H9 (cell line): ENCODE data around the gene PDXDC1. TPM values are rescaled to one million over a fixed set of nuclear protein-coding genes. Genes with fewer than 3 reads are reported as not detected.
"Not testable (repeated sequence)": the region's sequence is repeated elsewhere in the genome, so short reads cannot be mapped to it uniquely, and the experiment has no call there.

Source experiments
- DNase-seq: peaks from one replicate; pipeline ENCODE4 v3.0.0-alpha.2; 2017
- H2AFZ ChIP-seq: one replicate; pipeline ENCODE4 v1.6.1; 2013; ENCODE audit warnings: mild to moderate bottlenecking, low read length, control low read depth, moderate library complexity
- H2AK5ac ChIP-seq: 2 replicates; pipeline ENCODE4 v1.6.1; 2013; ENCODE audit warnings: low read length, control low read depth, mixed read lengths; ENCODE audit not compliant: insufficient read length
- H2BK120ac ChIP-seq: one replicate; pipeline ENCODE4 v1.6.1; 2013; ENCODE audit warnings: low read depth, mild to moderate bottlenecking, low read length, control low read depth, inconsistent platforms; ENCODE audit not compliant: poor library complexity, severe bottlenecking
- H2BK12ac ChIP-seq: 2 replicates; pipeline ENCODE4 v1.6.1; 2013; ENCODE audit warnings: low read length, control low read depth, mixed read lengths, low read depth; ENCODE audit not compliant: insufficient read length
- H2BK15ac ChIP-seq: 2 replicates; pipeline ENCODE4 v1.6.1; 2013; ENCODE audit warnings: low read depth, low read length, control low read depth
- H2BK20ac ChIP-seq: one replicate; pipeline ENCODE4 v1.6.1; 2013; ENCODE audit warnings: low read depth, mild to moderate bottlenecking, low read length, control low read depth, inconsistent platforms; ENCODE audit not compliant: poor library complexity, severe bottlenecking
- H2BK5ac ChIP-seq: 2 replicates; pipeline ENCODE4 v1.6.1; 2013; ENCODE audit warnings: low read length, control low read depth, mixed read lengths; ENCODE audit not compliant: insufficient read length
- H3K14ac ChIP-seq: 2 replicates; pipeline ENCODE4 v1.6.1; 2013; ENCODE audit warnings: low read length, control low read depth; ENCODE audit not compliant: insufficient read depth
- H3K18ac ChIP-seq: 2 replicates; pipeline ENCODE4 v1.6.1; 2013; ENCODE audit warnings: low read depth, mild to moderate bottlenecking, mixed read lengths, low read length, control low read depth; ENCODE audit not compliant: insufficient read length
- H3K23ac ChIP-seq: 2 replicates; pipeline ENCODE4 v1.6.1; 2013; ENCODE audit warnings: low read length, control low read depth, mixed read lengths, low read depth; ENCODE audit not compliant: insufficient read length
- H3K23me2 ChIP-seq: 2 replicates; pipeline ENCODE4 v1.6.1; 2013; ENCODE audit warnings: low read depth, mild to moderate bottlenecking, mixed read lengths, low read length, control low read depth; ENCODE audit not compliant: insufficient read length, poor library complexity, severe bottlenecking
- H3K27ac ChIP-seq: 2 replicates; pipeline ENCODE4 v1.5.1; 2013; ENCODE audit warnings: low read length, control low read depth, mixed read lengths, low read depth; ENCODE audit not compliant: insufficient read length
- H3K27me3 ChIP-seq: 2 replicates; pipeline ENCODE4 v1.6.1; 2013; ENCODE audit warnings: low read length, control low read depth, inconsistent platforms; ENCODE audit not compliant: insufficient read depth
- H3K4ac ChIP-seq: 2 replicates; pipeline ENCODE4 v1.6.1; 2013; ENCODE audit warnings: low read depth, mild to moderate bottlenecking, control low read depth, inconsistent platforms, low read length, moderate library complexity
- H3K4me1 ChIP-seq: 2 replicates; pipeline ENCODE4 v1.6.1; 2013; ENCODE audit warnings: low read length, control low read depth, inconsistent platforms; ENCODE audit not compliant: insufficient read depth
- H3K4me2 ChIP-seq: 2 replicates; pipeline ENCODE4 v1.6.1; 2013; ENCODE audit warnings: low read length, control low read depth, mixed read lengths; ENCODE audit not compliant: insufficient read length, insufficient read depth
- H3K56ac ChIP-seq: 2 replicates; pipeline ENCODE4 v1.6.1; 2013; ENCODE audit warnings: low read depth, mild to moderate bottlenecking, mixed read lengths, low read length, control low read depth; ENCODE audit not compliant: insufficient read length
- H3K79me1 ChIP-seq: 2 replicates; pipeline ENCODE4 v1.6.1; 2013; ENCODE audit warnings: low read depth, mild to moderate bottlenecking, moderate library complexity, low read length, control low read depth, inconsistent platforms; ENCODE audit not compliant: insufficient read depth, poor library complexity, severe bottlenecking
- H3K79me2 ChIP-seq: 2 replicates; pipeline ENCODE4 v1.6.1; 2013; ENCODE audit warnings: low read length, control low read depth, inconsistent platforms; ENCODE audit not compliant: insufficient read depth
- H3K9ac ChIP-seq: 2 replicates; pipeline ENCODE4 v1.6.1; 2013; ENCODE audit warnings: low read length, control low read depth, mixed read lengths; ENCODE audit not compliant: insufficient read length; ENCODE audit errors: extremely low read depth
- H3K9me3 ChIP-seq: one replicate; pipeline ENCODE4 v1.6.1; 2013; ENCODE audit warnings: low read depth, low read length, inconsistent platforms; ENCODE audit not compliant: control insufficient read depth
- H3T11ph ChIP-seq: one replicate; pipeline ENCODE4 v1.6.1; 2013; ENCODE audit warnings: mild to moderate bottlenecking, low read length, control low read depth, inconsistent platforms
- H4K20me1 ChIP-seq: one replicate; pipeline ENCODE4 v1.6.1; 2013; ENCODE audit not compliant: control insufficient read depth, insufficient read length, insufficient read depth
- H4K5ac ChIP-seq: 2 replicates; pipeline ENCODE4 v1.6.1; 2013; ENCODE audit warnings: low read depth, mild to moderate bottlenecking, mixed read lengths, low read length, control low read depth; ENCODE audit not compliant: insufficient read length
- H4K8ac ChIP-seq: replicated peaks from 2 replicates; pipeline ENCODE4 v1.6.1; 2013; ENCODE audit warnings: low read length, control low read depth, mixed read lengths, low read depth; ENCODE audit not compliant: insufficient read length
- H4K91ac ChIP-seq: 2 replicates; pipeline ENCODE4 v1.6.1; 2013; ENCODE audit warnings: low read depth, mild to moderate bottlenecking, moderate library complexity, mixed read lengths, low read length, control low read depth; ENCODE audit not compliant: insufficient read length
- H3K27ac Mint-ChIP-seq, 3 experiments: 2 replicates in 2 of 3; 3 replicates in 1 of 3; pipeline ENCODE4 v1.8.0; 2020 to 2021; ENCODE audit warnings: mixed read lengths in 3 of 3, mild to moderate bottlenecking in 1 of 3, moderate library complexity in 1 of 3
- H3K27me3 Mint-ChIP-seq: 2 replicates; pipeline ENCODE4 v1.8.0; 2021; ENCODE audit warnings: low read depth, mild to moderate bottlenecking, moderate library complexity, mixed read lengths
- H3K36me3 Mint-ChIP-seq, 3 experiments: 2 replicates in 2 of 3; 3 replicates in 1 of 3; pipeline ENCODE4 v1.8.0; 2020 to 2021; ENCODE audit warnings: low read depth in 3 of 3, mixed read lengths in 3 of 3; ENCODE audit not compliant: insufficient read depth in 1 of 3
- H3K4me1 Mint-ChIP-seq, 2 experiments: 2 replicates each; pipeline ENCODE4 v1.8.0; 2020; ENCODE audit warnings: mixed read lengths in 2 of 2
- H3K4me3 Mint-ChIP-seq, 2 experiments: 2 replicates in 1 of 2; 3 replicates in 1 of 2; pipeline ENCODE4 v1.8.0; 2020 to 2021; ENCODE audit warnings: mild to moderate bottlenecking in 2 of 2, mixed read lengths in 2 of 2, moderate library complexity in 1 of 2
- H3K9me3 Mint-ChIP-seq, 2 experiments: 2 replicates in 1 of 2; 3 replicates in 1 of 2; pipeline ENCODE4 v1.8.0; 2020; ENCODE audit warnings: mild to moderate bottlenecking in 2 of 2, mixed read lengths in 2 of 2, moderate library complexity in 1 of 2
- WGBS: extraction: QIAGEN DNeasy Blood & Tissue Kit; methylation state at CpG from one replicate; pipeline ENCODE4 v1.1.7; 2013; ENCODE audit warnings: missing lambda C conversion rate, low lambda C conversion rate, mixed read lengths; ENCODE audit not compliant: insufficient read length; ENCODE audit errors: extremely low coverage; 5-methylcytosine and 5-hydroxymethylcytosine counted together
- total RNA-seq: library from RNA; stranded (reverse); gene quantifications from 2 replicates; pipeline ENCODE4 v1.2.1, GENCODE V29; 2021

PDXDC1 gene
- total RNA-seq, 1 experiment from 2014 or later, result 112 TPM

DNA sequence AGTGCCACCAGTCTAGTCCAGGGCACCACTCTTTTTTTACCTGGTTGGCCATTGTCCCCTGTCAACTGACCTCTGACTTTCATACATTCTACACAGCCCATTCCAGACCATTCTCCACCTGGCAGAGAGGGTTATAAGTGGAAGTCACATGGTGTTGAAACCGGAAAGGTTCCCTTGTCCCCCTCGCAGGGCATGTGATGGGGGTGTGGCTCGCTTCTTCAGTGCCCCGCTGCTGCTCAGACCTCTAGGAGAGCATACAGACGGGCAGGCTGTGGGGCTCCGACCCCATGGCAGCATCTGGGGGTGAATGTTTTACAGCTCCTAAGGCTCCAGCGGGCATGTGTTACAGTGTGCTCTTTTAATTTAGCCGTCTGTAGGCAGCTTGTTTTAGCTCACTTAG, 52.2 kb downstream of the PDXDC1 start:
- H4K8ac ChIP-seq, H3K79me1 ChIP-seq, H2BK12ac ChIP-seq, H4K20me1 ChIP-seq, H3K27me3 ChIP-seq, H4K5ac ChIP-seq, H3K9me3 ChIP-seq, H3K56ac ChIP-seq, H3K18ac ChIP-seq, H3K4me1 ChIP-seq, H3K4me2 ChIP-seq, H3K4ac ChIP-seq, H2AFZ ChIP-seq, H2BK5ac ChIP-seq, H2BK15ac ChIP-seq, H2BK20ac ChIP-seq, H3K27ac ChIP-seq, H3K4me3 Mint-ChIP-seq, H3K23ac ChIP-seq, H2AK5ac ChIP-seq, H3K23me2 ChIP-seq, H3K9ac ChIP-seq, H3K79me2 ChIP-seq, H3T11ph ChIP-seq, H2BK120ac ChIP-seq, H3K14ac ChIP-seq, H3K9me3 Mint-ChIP-seq, H3K27me3 Mint-ChIP-seq, H4K91ac ChIP-seq: not testable (repeated sequence)
- H3K4me1 Mint-ChIP-seq, result peaks cover 11 to 15% of the 10 kb centered on the region in 2 experiments
- peak; percentile 17 for DNase-seq
- H3K27ac Mint-ChIP-seq, result peak overlapping the region in 2 of 3 experiments; percentile 69 to 90; a peak in 4 of 7 replicates
- peaks cover 26 to 84% (median 69%) of the 10 kb centered on the region in 3 experiments for H3K36me3 Mint-ChIP-seq
- WGBS, result no CpG with 5 or more reads among the region's 8 CpGs

DNA sequence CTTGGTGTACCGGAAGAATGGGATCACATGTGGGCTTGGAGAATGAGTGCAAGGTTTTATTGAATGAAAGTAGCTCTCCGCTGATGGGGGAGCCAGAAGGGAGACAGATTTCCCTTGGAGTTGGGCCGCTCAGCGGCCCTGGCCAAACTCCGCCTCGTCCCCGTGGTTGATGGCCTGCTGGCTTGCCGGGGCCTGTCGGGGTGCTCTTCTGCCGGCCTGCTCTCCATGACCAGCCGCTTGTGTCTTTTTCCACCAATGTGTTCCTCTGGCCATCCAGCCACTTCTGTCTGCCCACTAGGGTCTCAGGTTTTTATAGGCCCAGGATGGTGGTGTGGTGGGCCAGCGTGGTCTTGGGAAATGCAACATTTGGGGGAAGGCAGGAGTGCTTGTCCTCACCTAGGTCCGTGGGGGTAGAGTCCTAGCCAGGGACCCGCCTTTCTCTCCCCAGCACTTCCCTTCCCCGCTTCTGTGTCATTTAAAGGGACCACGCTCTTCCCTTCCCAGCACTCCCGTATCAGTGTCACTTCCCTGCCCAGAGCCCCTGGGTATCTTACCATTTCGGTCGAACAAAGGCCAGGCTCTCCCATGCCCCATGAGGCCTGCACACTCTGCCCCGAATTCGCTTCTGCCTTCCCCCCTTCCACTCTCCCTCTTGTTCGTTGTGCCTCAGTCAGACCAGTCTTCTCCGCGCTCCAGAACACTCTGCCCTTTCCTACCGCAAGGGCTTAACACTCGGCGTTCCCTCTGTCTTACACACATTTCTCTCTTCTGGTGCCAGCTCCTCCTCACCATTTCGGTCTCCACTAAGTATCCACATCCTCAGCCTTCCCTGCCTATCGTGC, 52.9 kb downstream of the PDXDC1 start:
- peak overlapping the region in 2 of 3 experiments; percentile 61 to 90; a peak in 5 of 7 replicates for H3K27ac Mint-ChIP-seq
- not testable (repeated sequence) for H3K27me3 ChIP-seq, H3K56ac ChIP-seq, H3K9me3 ChIP-seq, H3K79me1 ChIP-seq, H3K79me2 ChIP-seq, H4K91ac ChIP-seq, H3K23me2 ChIP-seq, H3K4me3 Mint-ChIP-seq, H2AFZ ChIP-seq, H3K18ac ChIP-seq, H2AK5ac ChIP-seq, H3K9me3 Mint-ChIP-seq, H3K9ac ChIP-seq, H3K4me1 ChIP-seq, H3K4ac ChIP-seq, H4K5ac ChIP-seq, H3K4me2 ChIP-seq, DNase-seq, H4K8ac ChIP-seq, H2BK15ac ChIP-seq, H2BK120ac ChIP-seq, H4K20me1 ChIP-seq, H3K27ac ChIP-seq, H3T11ph ChIP-seq, H3K23ac ChIP-seq, H3K14ac ChIP-seq, H2BK5ac ChIP-seq, H2BK12ac ChIP-seq, H2BK20ac ChIP-seq, H3K27me3 Mint-ChIP-seq
- H3K36me3 Mint-ChIP-seq, result peaks cover 26 to 83% (median 69%) of the 10 kb centered on the region in 3 experiments
- H3K4me1 Mint-ChIP-seq, result peaks cover 11 to 15% of the 10 kb centered on the region in 2 experiments
- no CpG with 5 or more reads among the region's 29 CpGs for WGBS
